Uterus (tissue), 2 donors: ENCODE measurements around the gene CR1.

Experiments used
- CTCF ChIP-seq, 4 experiments: fragments of 200-600 bp in 2 of 4; fragments of 450-650 bp in 2 of 4; sonication (generic) in 2 of 4; IDR thresholded peaks; one replicate each; pipeline ENCODE4 v1.5.1; 2016 to 2019; ENCODE audit warnings: antibody characterized with exemption in 4 of 4, mild to moderate bottlenecking in 2 of 4, moderate library complexity in 1 of 4
- POLR2A ChIP-seq, 2 donors: fragments of 450-650 bp; IDR thresholded peaks; one replicate each; pipeline ENCODE4 v1.6.1; 2016; ENCODE audit warnings: antibody characterized with exemption in 2 of 2, mild to moderate bottlenecking in 1 of 2, moderate library complexity in 1 of 2

GRCh38 chr1:207463571-207463970 lies 32.4 kb upstream of the CR1 start:
- TF ChIP-seq CTCF (IDR thresholded peaks at IDR 0.05) (no peak), POLR2A (IDR thresholded peaks at IDR 0.05) (no peak)
